ENCODE data around the gene DET1. TPM values are rescaled to one million over a fixed set of nuclear protein-coding genes. Genes with fewer than 3 reads are reported as not detected.
"Not testable (repeated sequence)": the region's sequence is repeated elsewhere in the genome, so short reads cannot be mapped to it uniquely, and the experiment has no call there.

The DET1 gene
- total RNA-seq, 1 donor from 2014 or later: 5.4 TPM

- Histone ChIP-seq H3K27ac (no peak overlapping the region), H3K27me3 (no peaks in the 10 kb centered on the region), H3K4me3 (no peak overlapping the region), H3K36me3 (peaks cover 39% of the 10 kb centered on the region), H3K4me1 (no peaks in the 10 kb centered on the region), H3K9me3 (no peaks in the 10 kb centered on the region)
- no peak for DNase-seq
- ATAC-seq: no peak
- TF ChIP-seq CTCF (IDR thresholded peaks at IDR 0.05): no peak
- intact Hi-C loops (cut with DNase I): no loop called here
Measured at GRCh38 chr15:88526247-88526879, 20.1 kb downstream of the DET1 start.

- no peak for ATAC-seq
- no peaks in the 10 kb centered on the region for H3K4me1 ChIP-seq
- no peak for DNase-seq
- no peak overlapping the region for H3K27ac ChIP-seq
- TF ChIP-seq CTCF (IDR thresholded peaks at IDR 0.05): no peak
- H3K27me3 ChIP-seq: no peaks in the 10 kb centered on the region
- no peak overlapping the region for H3K4me3 ChIP-seq
- H3K9me3 ChIP-seq: no peaks in the 10 kb centered on the region
- H3K36me3 ChIP-seq: peaks cover 30% of the 10 kb centered on the region
- intact Hi-C loops (cut with DNase I): no loop called here
Measured at GRCh38 chr15:88525418-88525817, 21.1 kb downstream of the DET1 start.

- H3K27ac ChIP-seq; H3K27me3 ChIP-seq; intact Hi-C loops (cut with DNase I); H3K4me3 ChIP-seq; H3K4me1 ChIP-seq; DNase-seq; ATAC-seq; H3K9me3 ChIP-seq: not testable (repeated sequence)
- peaks cover 22% of the 10 kb centered on the region for H3K36me3 ChIP-seq
Measured at GRCh38 chr15:88524094-88524493, 22.4 kb downstream of the DET1 start.

- H3K4me3 ChIP-seq: no peak overlapping the region
- no peak for TF ChIP-seq CTCF (IDR thresholded peaks at IDR 0.05)
- H3K36me3 ChIP-seq: peaks cover 16% of the 10 kb centered on the region
- intact Hi-C loops (cut with DNase I): no loop called here
- H3K27me3 ChIP-seq: no peaks in the 10 kb centered on the region
- ATAC-seq: no peak
- no peak overlapping the region for H3K27ac ChIP-seq
- H3K9me3 ChIP-seq: no peaks in the 10 kb centered on the region
- DNase-seq: no peak
- no peaks in the 10 kb centered on the region for H3K4me1 ChIP-seq
Measured at GRCh38 chr15:88518903-88519302, 27.6 kb downstream of the DET1 start.

DNA sequence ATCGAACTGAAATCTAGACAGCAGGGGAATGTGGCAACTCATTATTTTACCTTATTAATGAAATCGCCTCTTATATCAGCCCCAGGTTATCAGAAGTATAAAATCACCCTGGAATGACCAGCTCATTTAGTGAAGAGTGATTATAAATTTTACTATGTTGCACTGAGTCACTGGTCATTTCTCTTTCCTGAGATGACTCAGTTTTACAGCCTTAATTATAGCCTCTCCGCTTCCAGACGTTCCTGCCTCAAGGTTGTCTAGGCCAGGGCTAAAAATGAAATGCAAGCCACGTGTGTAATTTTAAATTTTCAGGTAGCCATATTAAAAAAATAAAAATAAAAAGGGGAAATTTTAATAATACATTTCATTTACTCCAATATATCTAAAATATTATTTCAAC is 33.3 kb downstream of the DET1 start:
- no peak overlapping the region for H3K27ac ChIP-seq
- H3K27me3 ChIP-seq: no peaks in the 10 kb centered on the region
- TF ChIP-seq CTCF (IDR thresholded peaks at IDR 0.05): no peak
- ATAC-seq (no peak), DNase-seq (no peak)
- no peaks in the 10 kb centered on the region for H3K4me1 ChIP-seq
- H3K9me3 ChIP-seq: no peaks in the 10 kb centered on the region
- no peak overlapping the region for H3K4me3 ChIP-seq
- intact Hi-C loops (cut with DNase I): no loop called here
- peaks cover 57% of the 10 kb centered on the region for H3K36me3 ChIP-seq

GRCh38 chr15:88512601-88513000 is 33.9 kb downstream of the DET1 start:
- H3K27me3 ChIP-seq: no peaks in the 10 kb centered on the region
- H3K9me3 ChIP-seq: no peaks in the 10 kb centered on the region
- no peak for ATAC-seq
- H3K27ac ChIP-seq: no peak overlapping the region
- H3K36me3 ChIP-seq: peaks cover 62% of the 10 kb centered on the region
- TF ChIP-seq CTCF (IDR thresholded peaks at IDR 0.05): no peak
- H3K4me3 ChIP-seq: no peak overlapping the region
- DNase-seq: no peak
- intact Hi-C loops (cut with DNase I): no loop called here
- no peaks in the 10 kb centered on the region for H3K4me1 ChIP-seq
